Osteocyte (in vitro differentiated cells): ENCODE results near the gene CCBE1. TPM values are rescaled to one million over a fixed set of nuclear protein-coding genes. Genes with fewer than 3 reads are reported as not detected.

Experiments
- DNase-seq: peaks from one replicate; pipeline ENCODE4 v3.0.0; 2021; ENCODE audit warnings: mixed read lengths; ENCODE audit not compliant: unreplicated experiment; ENCODE audit errors: extremely low spot score
- H3K27ac Mint-ChIP-seq: one replicate; pipeline ENCODE4 v1.8.0; 2021; ENCODE audit warnings: mild to moderate bottlenecking, mixed read lengths; ENCODE audit not compliant: unreplicated experiment
- H3K27me3 Mint-ChIP-seq: one replicate; pipeline ENCODE4 v1.8.0; 2021; ENCODE audit warnings: mixed read lengths; ENCODE audit not compliant: unreplicated experiment
- H3K36me3 Mint-ChIP-seq: one replicate; pipeline ENCODE4 v1.8.0; 2021; ENCODE audit warnings: mixed read lengths; ENCODE audit not compliant: unreplicated experiment
- H3K4me1 Mint-ChIP-seq: one replicate; pipeline ENCODE4 v1.8.0; 2021; ENCODE audit warnings: mixed read lengths; ENCODE audit not compliant: unreplicated experiment
- H3K4me3 Mint-ChIP-seq: one replicate; pipeline ENCODE4 v1.8.0; 2021; ENCODE audit warnings: mild to moderate bottlenecking, moderate library complexity, mixed read lengths; ENCODE audit not compliant: unreplicated experiment
- H3K9me3 Mint-ChIP-seq: one replicate; pipeline ENCODE4 v1.8.0; 2021; ENCODE audit warnings: mixed read lengths; ENCODE audit not compliant: unreplicated experiment
- CTCF ChIP-seq: fragments of 200-600 bp; sonication (generic); IDR thresholded peaks from 2 replicates; pipeline ENCODE4 v1.5.0; 2021; ENCODE audit warnings: antibody characterized with exemption, mild to moderate bottlenecking, moderate library complexity
- total RNA-seq: library from RNA; stranded (reverse); gene quantifications from 2 replicates; pipeline ENCODE4 v1.2.1, GENCODE V29; 2021

CCBE1 gene
- total RNA-seq, 1 donor from 2014 or later: 22.8 TPM

- Mint-ChIP-seq H3K4me3 (no peak overlapping the region), H3K4me1 (peaks cover 34% of the 10 kb centered on the region), H3K27me3 (no peaks in the 10 kb centered on the region), H3K36me3 (no peaks in the 10 kb centered on the region), H3K27ac (no peak overlapping the region), H3K9me3 (peaks cover 5% of the 10 kb centered on the region)
- no peak for DNase-seq
- no peak for TF ChIP-seq CTCF
Measured at GRCh38 chr18:59488899-59489298, 208.3 kb downstream of the CCBE1 start.

GRCh38 chr18:59485382-59485781, 211.8 kb downstream of the CCBE1 start:
- Mint-ChIP-seq H3K27me3 (no peaks in the 10 kb centered on the region), H3K4me1 (peaks cover 48% of the 10 kb centered on the region), H3K9me3 (no peaks in the 10 kb centered on the region), H3K4me3 (no peak overlapping the region), H3K36me3 (no peaks in the 10 kb centered on the region), H3K27ac (peak overlapping the region; percentile 69)
- no peak for TF ChIP-seq CTCF
- DNase-seq: no peak

- H3K36me3 Mint-ChIP-seq: no peaks in the 10 kb centered on the region
- no peaks in the 10 kb centered on the region for H3K9me3 Mint-ChIP-seq
- no peak for TF ChIP-seq CTCF
- peaks cover 48% of the 10 kb centered on the region for H3K4me1 Mint-ChIP-seq
- H3K27ac Mint-ChIP-seq: peak overlapping the region; percentile 69
- H3K27me3 Mint-ChIP-seq: no peaks in the 10 kb centered on the region
- no peak overlapping the region for H3K4me3 Mint-ChIP-seq
- no peak for DNase-seq
Measured at GRCh38 chr18:59484561-59485328, 212.5 kb downstream of the CCBE1 start.

- no peak for DNase-seq
- Mint-ChIP-seq H3K4me1 (peaks cover 51% of the 10 kb centered on the region), H3K36me3 (no peaks in the 10 kb centered on the region), H3K9me3 (no peaks in the 10 kb centered on the region), H3K27ac (peak overlapping the region; percentile 69), H3K27me3 (no peaks in the 10 kb centered on the region), H3K4me3 (no peak overlapping the region)
- TF ChIP-seq CTCF: no peak
Measured at GRCh38 chr18:59484131-59484530, 213.1 kb downstream of the CCBE1 start.

GRCh38 chr18:59481436-59481835, 215.8 kb downstream of the CCBE1 start:
- TF ChIP-seq CTCF: no peak
- Mint-ChIP-seq H3K4me1 (peaks cover 49% of the 10 kb centered on the region), H3K27ac (no peak overlapping the region)

More at GRCh38 chr18:59481436-59481835, 215.8 kb downstream of the CCBE1 start:
- H3K27me3 Mint-ChIP-seq: no peaks in the 10 kb centered on the region
- no peak overlapping the region for H3K4me3 Mint-ChIP-seq
- DNase-seq: no peak
- H3K9me3 Mint-ChIP-seq: no peaks in the 10 kb centered on the region
- H3K36me3 Mint-ChIP-seq: no peaks in the 10 kb centered on the region
